PFSK-1 (cell line): ENCODE data around the gene LSP1.

ENCODE experiments used
- POLR2AphosphoS5 ChIP-seq: IDR thresholded peaks from 2 replicates; pipeline ENCODE4 v1.6.1; 2012; ENCODE audit warnings: low read depth, mild to moderate bottlenecking, control low read depth, low read length, moderate library complexity
- TAF1 ChIP-seq: IDR thresholded peaks from 2 replicates; pipeline ENCODE4 v1.6.1; 2012; ENCODE audit warnings: low read length, control low read depth, borderline replicate concordance; ENCODE audit not compliant: insufficient read depth

DNA sequence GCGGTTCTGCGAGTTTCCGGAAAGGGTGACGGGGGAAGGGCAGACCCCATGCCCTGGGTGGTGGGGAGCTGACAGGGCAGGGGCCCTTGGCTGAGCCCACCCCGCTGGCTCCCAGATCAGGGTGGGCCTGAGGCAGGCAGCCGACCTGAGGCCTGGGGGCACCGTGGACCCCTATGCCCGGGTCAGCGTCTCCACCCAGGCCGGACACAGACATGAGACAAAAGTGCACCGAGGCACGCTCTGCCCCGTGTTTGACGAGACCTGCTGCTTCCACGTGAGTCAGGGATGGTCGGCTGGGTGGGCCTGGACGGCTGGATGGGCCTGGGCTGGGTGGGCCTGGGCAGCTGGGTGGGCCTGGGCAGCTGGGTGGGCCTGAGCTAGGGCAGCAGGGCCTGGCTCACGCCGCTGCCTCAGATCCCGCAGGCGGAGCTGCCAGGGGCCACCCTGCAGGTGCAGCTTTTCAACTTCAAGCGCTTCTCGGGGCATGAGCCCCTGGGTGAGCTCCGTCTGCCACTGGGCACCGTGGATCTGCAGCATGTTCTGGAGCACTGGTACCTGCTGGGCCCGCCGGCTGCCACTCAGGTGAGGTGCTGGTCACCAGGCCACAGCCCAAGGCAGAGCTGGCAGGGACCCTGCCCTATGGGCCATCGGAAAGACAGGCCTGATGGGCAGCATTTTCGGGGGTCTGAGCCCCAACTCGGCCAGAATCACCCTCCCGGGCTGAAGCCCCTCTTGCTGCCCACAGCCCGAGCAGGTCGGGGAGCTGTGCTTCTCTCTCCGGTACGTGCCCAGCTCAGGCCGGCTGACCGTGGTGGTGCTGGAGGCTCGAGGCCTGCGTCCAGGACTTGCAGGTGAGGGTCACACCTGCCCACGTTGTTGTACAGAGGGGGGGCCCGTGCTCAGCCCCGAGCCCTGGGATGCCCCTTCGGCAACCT, 16.6 kb upstream of the LSP1 start:
- no peak for TF ChIP-seq POLR2AphosphoS5
- no peak for TF ChIP-seq TAF1
